H1 (cell line): ENCODE measurements around the gene FCN2. TPM values are rescaled to one million over a fixed set of nuclear protein-coding genes. Genes with fewer than 3 reads are reported as not detected.

Experiments used
- SAP30 ChIP-seq: fragments of 300-600 bp; sonication (generic); IDR thresholded peaks from 2 replicates; pipeline ENCODE4 v1.7.1; 2012; ENCODE audit warnings: low read length, moderate library complexity, mild to moderate bottlenecking, inconsistent platforms; ENCODE audit not compliant: insufficient read depth, insufficient replicate concordance
- polyA plus RNA-seq, 7 experiments: library from polyadenylated mRNA; depleted of rRNA in 3 of 7; stranded (reverse) in 5 of 7; unstranded in 2 of 7; fragments of >200 nt in 5 of 7; fragments of 200-250 nt in 2 of 7; gene quantifications; 1 replicate in 5 of 7; 2 replicates in 1 of 7; 4 replicates in 1 of 7; pipeline versions ENCODE4 v1.2.1 to v1.2.3, GENCODE V29; 2011 to 2013; ENCODE audit warnings: missing spikeins in 2 of 7, mixed read lengths in 2 of 7
- total RNA-seq: library from RNA; stranded (reverse); fragmentation: NEBNext Ultra II Directional; extraction: Animal tissue kit (Norgen Biotek cat#: 25700); gene quantifications from 2 replicates; pipeline ENCODE4 v1.2.1, GENCODE V29; 2021

The FCN2 gene
- total and polyA plus RNA-seq, 2 of the 8 experiments (the other 6 are each of a cell fraction or from before 2014, with no cell fraction given), result not detected

GRCh38 chr9:134844821-134845220 is 35.8 kb upstream of the FCN2 start (continued):
- no peak for TF ChIP-seq SAP30
